ENCODE measurements around the gene STK10. TPM values are rescaled to one million over a fixed set of nuclear protein-coding genes. Genes with fewer than 3 reads are reported as not detected.
"Not testable (repeated sequence)": the region's sequence is repeated elsewhere in the genome, so short reads cannot be mapped to it uniquely, and the experiment has no call there.

STK10 gene
- total RNA-seq, 1 experiment from 2014 or later: 7.7 TPM

DNA sequence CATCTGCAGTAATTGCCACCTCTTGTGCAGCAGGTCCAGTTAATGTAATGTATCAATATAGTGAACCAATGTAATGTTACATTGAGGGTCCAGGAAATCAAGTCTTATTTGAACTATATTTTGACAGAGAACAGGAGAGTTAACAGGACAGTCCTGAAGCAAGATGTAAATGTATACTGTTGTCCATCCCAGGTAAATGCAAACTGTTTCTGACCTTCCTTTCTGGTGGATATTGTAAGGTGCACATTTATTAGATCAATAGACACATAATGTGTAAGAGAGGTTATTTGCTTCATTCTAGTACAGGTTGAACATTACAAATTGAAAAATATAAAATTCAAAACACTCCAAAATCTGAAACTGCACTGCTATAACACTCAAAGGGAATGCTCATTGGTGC is 158.1 kb downstream of the STK10 start:
- DNase-seq (ENCODE audit: extremely low read depth, low read depth): no peak

DNA sequence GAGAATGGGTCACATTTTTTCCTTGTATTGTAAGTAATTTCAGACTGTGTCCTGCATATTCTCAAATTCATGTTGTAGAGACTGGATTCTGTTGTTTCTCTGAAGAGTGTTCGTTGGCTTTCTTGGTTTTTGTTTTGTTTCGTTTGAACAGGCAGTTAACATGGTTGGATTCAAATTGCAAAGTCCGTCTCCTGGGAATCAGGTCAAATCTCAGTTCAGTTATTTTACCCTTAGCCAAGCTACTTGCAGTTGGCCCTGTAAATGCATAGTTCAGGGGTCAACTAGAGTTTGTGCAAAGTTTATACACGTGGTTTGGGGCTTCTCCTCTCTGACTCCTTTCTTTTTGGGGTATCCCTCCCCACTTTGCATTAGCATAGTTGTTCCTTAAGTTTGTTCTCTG is 159.9 kb downstream of the STK10 start:
- DNase-seq (ENCODE audit: extremely low read depth, low read depth): no peak

DNA sequence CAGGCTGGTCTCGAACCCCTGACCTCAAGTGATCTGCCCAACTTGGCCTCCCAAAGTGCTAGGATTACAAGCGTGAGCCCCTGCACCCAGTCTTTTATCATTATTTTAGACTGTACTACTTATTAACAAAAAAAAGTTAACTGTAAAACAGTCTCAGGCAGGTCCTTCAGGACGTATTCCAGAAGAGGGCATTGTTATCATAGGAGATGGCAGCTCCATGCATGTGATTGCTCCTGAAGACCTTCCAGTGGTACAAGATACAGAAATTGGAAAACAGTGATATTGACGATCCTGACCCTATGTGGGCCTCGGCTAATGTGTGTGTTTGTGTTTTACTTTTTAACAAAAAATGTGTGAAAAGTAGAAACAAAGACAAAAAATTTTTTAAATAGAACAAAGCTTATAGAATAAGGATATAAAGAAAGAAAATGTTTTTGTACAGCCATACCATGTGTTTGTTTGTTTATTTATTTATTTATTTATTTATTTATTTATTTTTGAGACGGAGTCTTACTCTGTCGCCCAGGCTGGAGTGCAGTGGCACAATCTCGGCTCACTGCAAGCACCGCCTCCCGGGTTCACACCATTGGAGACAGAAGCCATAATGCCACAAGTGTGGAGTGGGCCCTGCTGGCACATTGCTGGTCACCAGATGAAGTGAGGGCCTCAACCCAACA is 167.8 kb downstream of the STK10 start:
- not testable (repeated sequence) for DNase-seq (ENCODE audit: extremely low read depth, low read depth)

GRCh38 chr5:172015346-172015745 is 172.7 kb downstream of the STK10 start:
- DNase-seq (ENCODE audit: extremely low read depth, low read depth): no peak

GRCh38 chr5:172010278-172010677 is 177.7 kb downstream of the STK10 start:
- no peak for DNase-seq (ENCODE audit: extremely low read depth, low read depth)

DNA sequence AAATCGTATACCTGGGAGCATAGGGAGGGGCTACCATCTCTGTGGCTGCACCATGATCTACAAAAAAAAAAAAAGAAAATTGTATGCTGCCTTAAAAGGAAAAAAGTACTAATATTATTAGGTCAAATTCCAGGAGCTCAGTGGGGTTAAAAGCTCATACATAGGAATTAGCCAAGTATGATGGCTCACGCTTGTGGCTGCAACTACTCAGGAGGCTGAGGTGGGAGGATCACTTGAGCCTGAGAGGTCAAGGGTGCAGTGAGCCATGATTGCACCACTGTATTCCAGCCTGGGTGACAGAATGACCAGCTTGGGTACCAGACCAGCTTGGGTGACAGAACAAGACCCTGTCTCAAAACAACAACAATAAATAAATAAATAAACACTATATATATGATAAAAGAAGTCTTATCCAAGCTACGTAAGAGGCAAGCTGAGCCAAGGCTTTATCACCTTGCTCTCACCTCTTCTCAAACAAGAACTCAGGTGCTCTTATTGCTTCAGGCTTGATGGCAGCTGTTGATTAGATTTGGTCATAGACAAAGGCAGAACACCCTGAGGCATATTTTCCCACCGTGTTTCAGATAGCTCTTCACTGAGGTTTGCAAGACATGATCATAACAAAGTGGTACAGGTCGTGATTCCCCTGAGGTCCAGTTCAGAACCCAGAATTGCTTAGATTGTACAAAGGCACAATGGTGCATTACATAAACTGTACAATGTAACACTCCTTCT is 178.3 kb downstream of the STK10 start:
- DNase-seq (ENCODE audit: extremely low read depth, low read depth): no peak

GRCh38 chr5:172008689-172009141 is 179.3 kb downstream of the STK10 start:
- no peak for DNase-seq (ENCODE audit: extremely low read depth, low read depth)

- no peak for DNase-seq (ENCODE audit: extremely low read depth, low read depth)
Observed at GRCh38 chr5:172008111-172008455, 179.9 kb downstream of the STK10 start.

- DNase-seq (ENCODE audit: extremely low read depth, low read depth): no peak
Observed at GRCh38 chr5:172007175-172008110, 180.6 kb downstream of the STK10 start.

DNA sequence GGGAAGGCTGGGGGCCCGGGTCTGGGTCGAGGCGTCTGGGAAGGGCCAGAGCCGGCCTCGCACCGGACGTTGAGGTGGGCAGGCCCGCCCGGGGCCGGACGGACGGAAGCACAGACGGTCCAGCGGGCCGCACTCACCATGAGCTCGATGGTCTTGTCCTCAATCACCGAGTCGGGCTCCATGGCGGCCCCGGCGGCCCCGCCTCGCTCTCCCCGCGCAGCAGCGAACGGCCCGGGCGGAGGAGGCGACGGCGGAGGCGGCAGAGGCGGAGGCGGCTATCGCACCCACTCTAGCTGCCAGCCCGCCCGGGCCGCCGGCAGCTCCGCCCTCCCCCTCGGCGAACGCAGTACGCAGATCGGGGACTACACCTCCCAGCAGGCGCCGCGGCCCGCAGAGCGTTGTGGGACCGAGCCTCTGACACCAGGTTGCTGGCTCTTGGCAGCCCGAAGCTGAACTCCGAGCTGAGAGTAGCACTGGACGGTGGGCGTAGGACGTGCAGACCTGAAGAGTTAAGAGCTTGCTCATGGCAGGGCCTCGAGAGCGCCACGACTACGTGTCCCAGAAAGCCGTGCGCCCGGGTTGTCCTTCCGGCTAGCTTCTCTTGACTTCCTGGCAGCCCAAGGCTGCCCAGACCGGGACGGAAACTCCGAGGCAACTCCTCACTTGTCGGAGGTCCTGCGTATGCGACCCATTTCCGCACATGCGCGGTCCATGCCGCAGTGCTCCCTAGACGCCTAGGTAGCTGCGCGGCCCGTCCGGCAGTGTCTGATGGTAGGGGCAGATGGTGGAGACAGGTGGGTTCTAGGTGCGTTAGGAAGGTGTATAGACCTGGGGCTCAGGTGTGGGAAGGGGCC is 181.5 kb downstream of the STK10 start, which contains the start of gene FBXW11:
Gene FBXW11 (minus strand): TSS at position 318 of the 854 bp plus-strand sequence. CDS start 136 bp downstream, at position 182.
- peak; percentile 97 for DNase-seq (ENCODE audit: extremely low read depth, low read depth)

GRCh38 chr5:172005708-172006320 is 182.2 kb downstream of the STK10 start:
- DNase-seq (ENCODE audit: extremely low read depth, low read depth): no peak

GRCh38 chr5:172004824-172005237 is 183.2 kb downstream of the STK10 start:
- no peak for DNase-seq (ENCODE audit: extremely low read depth, low read depth)

- DNase-seq (ENCODE audit: extremely low read depth, low read depth): no peak
Observed at GRCh38 chr5:172003746-172004145, 184.3 kb downstream of the STK10 start.

DNA sequence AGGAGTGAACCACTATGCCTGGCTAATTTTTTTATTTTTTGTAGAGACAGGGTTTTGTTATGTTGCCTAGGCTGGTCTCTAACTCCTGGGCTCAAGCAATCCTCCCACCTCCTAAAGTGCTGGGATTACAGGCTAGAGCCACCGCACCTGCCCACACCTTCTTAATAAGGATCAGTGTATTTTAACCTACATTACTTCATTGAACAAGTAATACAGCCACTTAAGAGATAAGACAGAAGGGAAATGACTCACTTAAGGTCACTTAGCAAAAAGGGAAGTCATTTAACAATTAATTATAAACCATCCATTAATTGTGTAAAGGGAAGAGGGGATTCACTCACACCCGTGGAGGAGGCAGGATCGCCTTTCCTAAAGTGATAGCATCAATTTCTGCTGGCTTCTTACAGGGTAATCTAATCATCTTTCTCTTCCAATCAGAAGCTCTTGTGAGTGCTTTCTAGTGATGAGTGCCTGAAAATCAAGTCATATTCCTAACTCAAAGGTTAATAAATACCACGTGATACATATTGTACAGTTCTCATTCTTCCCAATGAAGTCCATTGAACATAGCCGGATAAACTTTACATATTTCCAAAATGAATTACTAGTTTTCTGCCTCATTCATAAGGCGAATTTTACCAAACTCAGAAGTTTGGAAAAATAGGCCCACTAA is 185.0 kb downstream of the STK10 start:
- no peak for DNase-seq (ENCODE audit: extremely low read depth, low read depth)

DNA sequence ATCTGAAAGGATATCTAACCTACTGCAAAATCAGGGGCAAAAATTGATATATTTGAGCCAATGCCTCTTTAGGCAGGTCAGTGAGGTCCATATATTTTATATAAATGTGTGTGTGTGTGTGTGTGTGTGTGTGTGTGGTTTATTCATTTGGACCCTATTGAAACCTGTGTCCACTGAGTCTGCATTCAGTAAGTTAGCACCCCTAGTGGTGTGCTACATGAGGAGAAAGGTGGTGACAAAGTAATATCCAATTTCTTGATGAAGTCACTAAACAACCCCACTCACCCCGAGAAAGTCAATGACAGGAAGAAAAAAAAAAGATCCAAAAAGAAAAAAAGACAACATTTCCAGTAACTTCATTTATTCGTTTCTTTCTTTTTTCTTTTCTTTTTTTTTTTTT is 185.7 kb downstream of the STK10 start:
- no peak for DNase-seq (ENCODE audit: extremely low read depth, low read depth)

GRCh38 chr5:171999877-172000276 is 188.1 kb downstream of the STK10 start:
- DNase-seq (ENCODE audit: extremely low read depth, low read depth): no peak

- no peak for DNase-seq (ENCODE audit: extremely low read depth, low read depth)
Observed at GRCh38 chr5:171999100-171999499, 188.9 kb downstream of the STK10 start.

DNA sequence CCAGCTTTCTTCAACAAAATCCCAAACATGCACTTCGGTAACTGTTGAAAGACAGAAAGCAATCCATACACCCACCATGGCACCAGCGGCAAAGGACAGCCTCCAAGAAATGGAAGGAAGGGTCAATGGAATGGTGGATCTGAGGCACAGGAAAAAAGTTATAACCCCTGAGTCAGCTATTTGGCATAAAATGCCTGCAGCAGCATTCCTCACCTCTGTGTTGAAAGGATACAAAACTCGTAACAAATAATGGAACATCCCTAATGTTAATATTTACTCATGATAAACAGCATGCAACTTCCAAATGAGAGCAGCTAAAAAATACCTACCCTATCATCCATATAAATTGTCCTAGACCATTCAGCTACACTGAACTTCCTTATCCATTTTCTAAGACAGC is 191.0 kb downstream of the STK10 start:
- DNase-seq (ENCODE audit: extremely low read depth, low read depth): no peak

DNA sequence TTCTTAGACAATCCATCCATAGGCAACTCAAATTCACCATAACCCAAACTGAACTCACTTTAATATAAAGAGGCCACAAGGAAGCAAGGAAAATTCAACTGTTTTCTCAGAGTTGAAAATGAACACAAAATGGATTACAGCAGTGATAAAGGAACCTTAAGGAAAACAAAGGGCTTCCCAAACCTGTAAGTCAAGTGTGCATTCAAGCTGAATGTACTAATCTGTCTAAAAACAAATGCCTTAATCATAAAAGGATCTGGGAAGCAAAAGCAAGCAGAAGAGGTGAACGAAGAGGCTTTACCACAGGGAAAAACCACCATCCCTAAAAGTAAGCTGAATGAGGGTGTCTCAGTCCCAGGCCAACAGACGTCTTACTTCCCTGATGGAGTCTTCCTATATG is 195.2 kb downstream of the STK10 start:
- DNase-seq (ENCODE audit: extremely low read depth, low read depth): no peak

Measured in NCI-H460 (cell line).